HEK293T (cell line): Measurements from ENCODE around the gene L3MBTL4.

ENCODE experiments used
- CTCF ChIA-PET: fragments of 350-600 bp; formaldehyde crosslinking; extraction: SDS; loops from one replicate; lab custom pipeline; 2021; ENCODE audit warnings: antibody characterized with exemption, inconsistent platforms; lab: Yijun Ruan, JAX
- POLR2A ChIA-PET: fragments of 350-600 bp; formaldehyde crosslinking; extraction: SDS; loops from one replicate; lab custom pipeline; 2020; ENCODE audit warnings: antibody characterized with exemption, inconsistent platforms; lab: Yijun Ruan, JAX
- DNase-seq: peaks from one replicate; pipeline ENCODE4 v3.0.0; 2012; ENCODE audit warnings: mixed read lengths; ENCODE audit errors: extremely low spot score
- ARNT ChIP-seq: fragments of 450-650 bp; IDR thresholded peaks from 2 replicates; pipeline ENCODE4 v1.6.1; 2017; ENCODE audit warnings: mild to moderate bottlenecking
- BHLHE40 ChIP-seq: fragments of 450-650 bp; IDR thresholded peaks from 2 replicates; pipeline ENCODE4 v1.6.1; 2016; ENCODE audit warnings: mild to moderate bottlenecking, moderate library complexity, borderline replicate concordance
- CTBP1 ChIP-seq: fragments of 450-650 bp; IDR thresholded peaks from 2 replicates; pipeline ENCODE4 v1.6.1; 2016; ENCODE audit warnings: borderline replicate concordance
- ELF4 ChIP-seq: fragments of 450-650 bp; IDR thresholded peaks from 2 replicates; pipeline ENCODE4 v1.6.1; 2017; ENCODE audit warnings: antibody characterized with exemption
- FOXA1 ChIP-seq: fragments of 450-650 bp; IDR thresholded peaks from 2 replicates; pipeline ENCODE4 v1.6.1; 2016; ENCODE audit warnings: mild to moderate bottlenecking
- FOXK2 ChIP-seq: fragments of 450-650 bp; IDR thresholded peaks from 2 replicates; pipeline ENCODE4 v1.6.1; 2016; ENCODE audit warnings: mild to moderate bottlenecking
- FOXM1 ChIP-seq: fragments of 450-650 bp; IDR thresholded peaks from 2 replicates; pipeline ENCODE4 v1.6.1; 2017; ENCODE audit warnings: mild to moderate bottlenecking, borderline replicate concordance
- HDGF ChIP-seq: fragments of 450-650 bp; IDR thresholded peaks from 2 replicates; pipeline ENCODE4 v1.6.1; 2017; ENCODE audit warnings: antibody characterized with exemption, borderline replicate concordance
- L3MBTL2 ChIP-seq: fragments of 450-650 bp; conservative IDR thresholded peaks from 2 replicates; pipeline ENCODE4 v1.6.1; 2016; ENCODE audit warnings: mild to moderate bottlenecking
- LEF1 ChIP-seq: fragments of 450-650 bp; IDR thresholded peaks from 2 replicates; pipeline ENCODE4 v1.6.1; 2017; ENCODE audit warnings: mild to moderate bottlenecking, borderline replicate concordance
- NFRKB ChIP-seq: fragments of 450-650 bp; IDR thresholded peaks from 2 replicates; pipeline ENCODE4 v1.6.1; 2016; ENCODE audit warnings: mild to moderate bottlenecking, moderate library complexity
- SP1 ChIP-seq: fragments of 450-650 bp; IDR thresholded peaks from 2 replicates; pipeline ENCODE4 v1.6.1; 2017
- SUZ12 ChIP-seq: fragments of 450-650 bp; IDR thresholded peaks from 2 replicates; pipeline ENCODE4 v1.6.1; 2016; ENCODE audit warnings: mild to moderate bottlenecking
- TARDBP ChIP-seq: fragments of 450-650 bp; IDR thresholded peaks from 2 replicates; pipeline ENCODE4 v1.6.1; 2016
- ZNF384 ChIP-seq: fragments of 450-650 bp; IDR thresholded peaks from 2 replicates; pipeline ENCODE4 v1.6.1; 2016
- TF ChIP-seq, protein P1 (sequence below): fragments of 450-650 bp; IDR thresholded peaks from 2 replicates; pipeline ENCODE4 v1.6.1; 2016

The L3MBTL4 gene

DNA sequence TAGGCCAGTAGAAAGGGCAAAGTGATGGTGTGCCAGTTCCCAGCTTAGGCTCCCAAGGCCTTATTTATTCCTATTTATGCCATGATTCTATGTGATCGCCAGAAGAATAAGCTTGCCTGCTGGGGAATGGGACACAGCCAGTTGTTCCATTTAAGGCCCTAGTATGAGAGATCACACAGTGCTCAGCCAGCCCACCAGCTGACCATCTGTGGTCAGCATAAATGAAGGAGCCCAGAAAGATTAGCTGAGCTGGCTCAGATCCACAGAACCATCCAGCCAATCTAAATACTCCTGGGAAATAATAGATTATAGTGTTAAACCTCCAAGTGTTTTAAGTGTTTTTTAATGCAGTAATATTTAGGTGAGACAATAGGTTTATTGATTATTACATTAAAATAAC is 12.6 kb upstream of the L3MBTL4 start:
- no peak for DNase-seq
- ChIA-PET POLR2A (no interaction called here), CTCF (no interaction called here)
- no peak for TF ChIP-seq HDGF
- TF ChIP-seq FOXA1: no peak
- TF ChIP-seq TARDBP: no peak
- TF ChIP-seq SUZ12: no peak
- no peak for TF ChIP-seq FOXM1
- no peak for TF ChIP-seq LEF1
- TF ChIP-seq BHLHE40: no peak
- TF ChIP-seq ARNT: no peak
- TF ChIP-seq, protein P1, sequence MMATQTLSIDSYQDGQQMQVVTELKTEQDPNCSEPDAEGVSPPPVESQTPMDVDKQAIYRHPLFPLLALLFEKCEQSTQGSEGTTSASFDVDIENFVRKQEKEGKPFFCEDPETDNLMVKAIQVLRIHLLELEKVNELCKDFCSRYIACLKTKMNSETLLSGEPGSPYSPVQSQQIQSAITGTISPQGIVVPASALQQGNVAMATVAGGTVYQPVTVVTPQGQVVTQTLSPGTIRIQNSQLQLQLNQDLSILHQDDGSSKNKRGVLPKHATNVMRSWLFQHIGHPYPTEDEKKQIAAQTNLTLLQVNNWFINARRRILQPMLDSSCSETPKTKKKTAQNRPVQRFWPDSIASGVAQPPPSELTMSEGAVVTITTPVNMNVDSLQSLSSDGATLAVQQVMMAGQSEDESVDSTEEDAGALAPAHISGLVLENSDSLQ: no peak
- no peak for TF ChIP-seq SP1
- no peak for TF ChIP-seq ELF4
- no peak for TF ChIP-seq L3MBTL2
- TF ChIP-seq NFRKB: no peak
- TF ChIP-seq ZNF384: no peak
- no peak for TF ChIP-seq CTBP1
- no peak for TF ChIP-seq FOXK2

DNA sequence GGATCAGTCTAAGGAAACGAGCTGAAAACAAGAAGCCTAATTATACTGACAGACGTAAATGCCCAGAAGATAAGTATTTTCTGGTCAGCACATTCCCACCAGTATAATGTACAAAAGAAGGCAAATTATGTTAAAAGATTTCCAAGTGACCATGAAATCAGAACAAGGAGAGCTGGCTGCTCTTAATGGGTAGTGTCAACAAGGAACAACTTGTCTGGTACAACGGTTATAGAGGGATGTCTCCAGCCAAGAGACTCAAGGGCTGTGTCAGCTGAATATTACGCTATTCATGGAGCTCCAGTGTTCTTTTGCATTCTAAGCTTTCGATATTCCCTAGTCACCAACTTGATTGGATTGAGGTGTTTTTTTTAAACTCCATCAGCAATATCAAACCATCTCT is 8.6 kb upstream of the L3MBTL4 start:
- TF ChIP-seq ZNF384 (no peak), SP1 (no peak), FOXK2 (no peak), ARNT (no peak), NFRKB (no peak), L3MBTL2 (no peak), LEF1 (no peak), FOXA1 (no peak), SUZ12 (no peak), CTBP1 (no peak), BHLHE40 (no peak), FOXM1 (no peak), TARDBP (no peak), HDGF (no peak), ELF4 (no peak)
- TF ChIP-seq, protein P1: no peak
- POLR2A ChIA-PET: no interaction called here
- CTCF ChIA-PET: no interaction called here
- DNase-seq: no peak

DNA sequence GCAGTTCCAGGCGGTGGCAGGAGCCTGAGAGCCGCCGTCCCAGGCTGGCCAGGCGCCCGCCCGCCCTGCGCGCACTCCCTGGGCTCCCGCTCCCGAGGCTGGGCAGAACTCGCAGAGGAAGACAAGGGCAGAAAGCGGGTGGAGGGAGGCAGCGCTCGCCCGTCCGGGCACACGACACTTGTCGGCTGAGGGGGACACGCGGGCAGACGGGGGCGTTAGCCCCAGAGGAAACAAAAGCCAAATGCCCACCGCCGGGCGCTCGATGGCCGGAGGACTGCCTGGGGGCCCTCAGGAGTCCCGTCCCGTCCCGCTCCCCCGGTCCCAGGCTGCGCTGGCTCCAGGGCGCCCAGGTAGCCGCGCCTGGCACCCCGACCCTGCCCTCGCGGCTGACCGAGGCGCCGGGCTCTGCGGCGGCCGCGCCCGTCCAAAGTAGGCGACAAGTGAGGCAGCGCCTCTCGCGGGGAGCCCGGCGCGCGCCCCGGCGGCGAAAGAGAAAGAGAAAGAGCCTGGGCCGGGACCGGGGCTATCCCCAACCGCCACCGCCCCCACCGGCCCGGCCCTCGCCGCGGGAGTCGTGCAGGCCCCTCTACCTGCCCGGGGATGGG is 491 bp downstream of the L3MBTL4 start:
- POLR2A ChIA-PET: no interaction called here

DNA sequence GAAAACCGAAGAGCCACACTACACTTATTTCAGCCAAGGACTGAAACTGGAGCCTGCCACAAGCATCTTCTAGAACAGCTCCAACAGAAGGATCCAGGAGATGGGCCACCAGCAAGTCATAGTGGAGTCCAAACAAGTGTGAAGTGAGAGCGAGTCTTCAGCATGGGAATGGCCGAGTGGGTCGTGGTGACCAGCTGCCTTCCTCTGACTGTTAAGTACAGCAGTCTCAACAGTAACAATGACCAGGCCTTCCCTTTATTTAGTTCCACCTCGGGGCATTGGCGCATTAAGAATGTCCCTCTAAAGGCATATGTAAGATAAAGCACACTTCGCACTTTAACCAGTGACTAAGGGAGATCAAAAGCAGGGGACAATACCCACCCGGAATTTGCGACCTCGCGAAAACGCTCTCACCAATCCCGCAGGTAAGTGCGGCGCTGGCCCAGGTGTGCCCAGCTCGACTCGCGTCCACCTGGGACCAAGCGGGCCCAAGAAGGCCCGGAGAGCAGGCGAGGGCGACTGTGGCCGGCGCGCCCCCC is 1.1 kb downstream of the L3MBTL4 start:
- TF ChIP-seq CTBP1: no peak
- no peak for TF ChIP-seq FOXM1
- no peak for TF ChIP-seq FOXK2
- TF ChIP-seq BHLHE40: no peak
- TF ChIP-seq, protein P1: no peak
- no peak for TF ChIP-seq NFRKB
- TF ChIP-seq L3MBTL2: no peak
- no peak for TF ChIP-seq SUZ12
- no peak for TF ChIP-seq ZNF384
- TF ChIP-seq ARNT: no peak
- TF ChIP-seq ELF4: no peak
- no peak for DNase-seq
- ChIA-PET POLR2A (no interaction called here), CTCF (no interaction called here)

More for the DNA sequence above, 491 bp downstream of the L3MBTL4 start:
- CTCF ChIA-PET: no interaction called here
- DNase-seq: peak; percentile 22
- no peak for TF ChIP-seq FOXM1
- TF ChIP-seq CTBP1: no peak
- TF ChIP-seq FOXA1: no peak

DNA sequence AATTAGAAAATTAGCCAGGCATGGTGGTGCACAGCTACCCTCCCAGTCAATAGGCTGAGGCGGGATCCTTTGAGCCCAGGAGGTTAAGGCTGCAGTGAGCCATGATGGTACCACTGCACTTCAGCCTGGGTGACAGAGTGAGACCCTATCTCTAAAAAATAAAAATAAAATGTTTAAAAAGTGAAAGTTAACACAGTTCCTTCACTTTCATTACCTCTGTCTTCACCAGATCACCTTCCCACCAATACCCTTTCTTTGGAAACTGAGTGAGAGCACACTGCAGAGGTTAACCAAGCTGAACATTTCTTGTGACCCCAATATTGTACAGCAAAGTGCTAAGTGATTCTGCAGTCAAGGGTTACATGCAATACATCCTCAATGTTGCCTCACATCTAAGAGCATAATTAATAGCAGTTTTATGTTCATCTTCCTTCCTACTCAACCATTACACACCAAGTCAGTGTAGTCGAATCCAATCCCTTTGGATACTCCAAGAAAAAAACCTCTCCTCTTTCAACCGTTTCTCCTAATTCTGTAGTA is 1.7 kb downstream of the L3MBTL4 start:
- ChIA-PET CTCF (no interaction called here), POLR2A (no interaction called here)
- no peak for DNase-seq
- TF ChIP-seq SP1 (no peak), FOXA1 (no peak), ARNT (no peak), ELF4 (no peak), BHLHE40 (no peak), LEF1 (no peak), FOXM1 (no peak), FOXK2 (no peak), SUZ12 (no peak)
- TF ChIP-seq, protein P1: no peak

DNA sequence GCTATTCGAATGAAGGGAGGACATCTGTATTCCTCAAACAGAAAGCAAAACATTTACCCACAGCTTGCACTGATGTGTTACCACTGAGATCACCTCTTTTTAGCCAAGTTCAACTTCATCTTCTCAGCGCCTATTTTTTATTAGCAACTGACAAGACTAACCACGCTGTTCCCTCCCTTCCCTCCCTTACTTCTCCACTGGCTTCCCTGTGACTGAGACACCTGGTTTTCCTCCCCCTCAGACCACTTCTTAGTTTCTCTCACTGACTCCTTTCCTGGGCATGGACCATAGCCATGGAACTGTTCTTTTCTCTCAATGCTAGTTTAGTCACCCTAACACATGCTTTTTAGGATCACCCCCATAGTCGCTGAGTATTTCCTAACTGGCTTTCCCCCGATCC is 3.3 kb downstream of the L3MBTL4 start:
- DNase-seq: no peak
- ChIA-PET POLR2A (no interaction called here), CTCF (no interaction called here)
- TF ChIP-seq ARNT: no peak
- no peak for TF ChIP-seq ELF4
- TF ChIP-seq HDGF: no peak
- no peak for TF ChIP-seq SUZ12
- TF ChIP-seq NFRKB: no peak
- TF ChIP-seq CTBP1: no peak
- no peak for TF ChIP-seq LEF1
- TF ChIP-seq FOXA1: no peak
- TF ChIP-seq FOXM1: no peak
- TF ChIP-seq, protein P1: no peak
- TF ChIP-seq BHLHE40: no peak
- TF ChIP-seq TARDBP: no peak
